Stomach smooth muscle (tissue), 2 donors: Measurements from ENCODE around the gene NUMA1.

Experiments
- H3K27ac ChIP-seq: one replicate; pipeline ENCODE4 v1.7.0; 2013; ENCODE audit warnings: mild to moderate bottlenecking, low read length, inconsistent platforms
- H3K27me3 ChIP-seq, 2 donors: one replicate each; pipeline ENCODE4 v1.7.0; 2013; ENCODE audit warnings: low read length in 2 of 2; ENCODE audit not compliant: insufficient read depth in 2 of 2, control insufficient read depth in 1 of 2
- H3K36me3 ChIP-seq, 2 donors: one replicate each; pipeline ENCODE4 v1.7.0; 2013; ENCODE audit warnings: low read length in 2 of 2; ENCODE audit not compliant: control insufficient read depth in 2 of 2, insufficient read depth in 2 of 2
- H3K4me1 ChIP-seq: one replicate; pipeline ENCODE4 v1.7.0; 2013; ENCODE audit warnings: low read length; ENCODE audit not compliant: control insufficient read depth, insufficient read depth
- H3K4me3 ChIP-seq, 2 donors: one replicate each; pipeline ENCODE4 v1.7.0; 2013; ENCODE audit warnings: low read length in 2 of 2
- H3K9ac ChIP-seq, 2 donors: one replicate each; pipeline ENCODE4 v1.7.0; 2013; ENCODE audit warnings: low read length in 2 of 2, mild to moderate bottlenecking in 1 of 2
- H3K9me3 ChIP-seq, 2 donors: one replicate each; pipeline ENCODE4 v1.7.0; 2013; ENCODE audit warnings: low read length in 2 of 2; ENCODE audit not compliant: control insufficient read depth in 2 of 2
- donor health status: healthy.
- donor health status: Pancreatic carcinoma.

The NUMA1 gene

GRCh38 chr11:71999362-71999761 is 81.0 kb downstream of the NUMA1 start:
- H3K9ac ChIP-seq = peak overlapping the region; percentile 36 to 47
- H3K27ac ChIP-seq = peak overlapping the region; percentile 73
- H3K36me3 ChIP-seq = peaks cover 25 to 28% of the 10 kb centered on the region in 2 donors
- H3K4me3 ChIP-seq = peak overlapping the region; percentile 54 to 58
- H3K27me3 ChIP-seq = no peaks in the 10 kb centered on the region
- no peaks in the 10 kb centered on the region for H3K9me3 ChIP-seq
- H3K4me1 ChIP-seq = peaks cover 23% of the 10 kb centered on the region

GRCh38 chr11:71998649-71999310 is 81.6 kb downstream of the NUMA1 start, which contains the start of gene IL18BP:
Gene IL18BP, plus strand, starts transcription at chr11:71998909. Its CDS starts 1,076 bp downstream, at chr11:71999985.
- no peaks in the 10 kb centered on the region for H3K9me3 ChIP-seq
- peak within 1 kb of the TSS; percentile 54 to 58 for H3K4me3 ChIP-seq
- peak within 1 kb of the TSS; percentile 73 for H3K27ac ChIP-seq
- peaks cover 19 to 22% of the 10 kb centered on the region in 2 donors for H3K36me3 ChIP-seq
- H3K9ac ChIP-seq = peak within 1 kb of the TSS; percentile 36 to 47
- peaks cover 23% of the 10 kb centered on the region for H3K4me1 ChIP-seq
- H3K27me3 ChIP-seq = no peaks in the 10 kb centered on the region

GRCh38 chr11:71998061-71998460 is 82.3 kb downstream of the NUMA1 start:
- H3K27me3 ChIP-seq = no peaks in the 10 kb centered on the region
- no peak overlapping the region for H3K9ac ChIP-seq
- no peak overlapping the region for H3K27ac ChIP-seq
- peaks cover 23% of the 10 kb centered on the region for H3K4me1 ChIP-seq
- peaks cover 12 to 16% of the 10 kb centered on the region in 2 donors for H3K36me3 ChIP-seq
- no peaks in the 10 kb centered on the region for H3K9me3 ChIP-seq
- no peak overlapping the region for H3K4me3 ChIP-seq

- H3K36me3 ChIP-seq = peaks cover 8 to 12% of the 10 kb centered on the region in 2 donors
- H3K4me3 ChIP-seq = no peak overlapping the region
- H3K27ac ChIP-seq = no peak overlapping the region
- H3K9ac ChIP-seq = no peak overlapping the region
- H3K27me3 ChIP-seq = no peaks in the 10 kb centered on the region
- no peaks in the 10 kb centered on the region for H3K9me3 ChIP-seq
- H3K4me1 ChIP-seq = peaks cover 23% of the 10 kb centered on the region
These were observed 82.7 kb downstream of the NUMA1 start for GRCh38 chr11:71997594-71997993.

GRCh38 chr11:71996946-71997345 is 83.4 kb downstream of the NUMA1 start:
- H3K4me1 ChIP-seq = peaks cover 23% of the 10 kb centered on the region
- H3K27ac ChIP-seq = no peak overlapping the region
- H3K36me3 ChIP-seq = peaks cover 3 to 7% of the 10 kb centered on the region in 2 donors
- H3K27me3 ChIP-seq = no peaks in the 10 kb centered on the region
- H3K9me3 ChIP-seq = no peaks in the 10 kb centered on the region
- H3K9ac ChIP-seq = no peak overlapping the region
- no peak overlapping the region for H3K4me3 ChIP-seq

GRCh38 chr11:71996517-71996916 is 83.8 kb downstream of the NUMA1 start:
- Histone ChIP-seq H3K9me3 (no peaks in the 10 kb centered on the region), H3K27ac (no peak overlapping the region), H3K4me3 (no peak overlapping the region), H3K9ac (no peak overlapping the region), H3K36me3 (peaks cover under 1 to 4% of the 10 kb centered on the region in 2 donors), H3K4me1 (peaks cover 23% of the 10 kb centered on the region), H3K27me3 (no peaks in the 10 kb centered on the region)

- Histone ChIP-seq H3K9ac (no peak overlapping the region), H3K27ac (no peak overlapping the region), H3K9me3 (no peaks in the 10 kb centered on the region)
These were observed 84.5 kb downstream of the NUMA1 start for GRCh38 chr11:71995726-71996291.

GRCh38 chr11:71994786-71995185 is 85.6 kb downstream of the NUMA1 start:
- H3K27ac ChIP-seq = no peak overlapping the region
- peaks cover 9% of the 10 kb centered on the region for H3K4me1 ChIP-seq
- no peaks in the 10 kb centered on the region for H3K27me3 ChIP-seq
- H3K4me3 ChIP-seq = no peak overlapping the region
- peaks cover 5 to 8% of the 10 kb centered on the region in 2 donors for H3K36me3 ChIP-seq
- no peak overlapping the region for H3K9ac ChIP-seq
- H3K9me3 ChIP-seq = no peaks in the 10 kb centered on the region

More at GRCh38 chr11:71995726-71996291, 84.5 kb downstream of the NUMA1 start:
- peaks cover 3 to 4% of the 10 kb centered on the region in 2 donors for H3K36me3 ChIP-seq
- H3K4me3 ChIP-seq = no peak overlapping the region
- no peaks in the 10 kb centered on the region for H3K27me3 ChIP-seq
- peaks cover 20% of the 10 kb centered on the region for H3K4me1 ChIP-seq

- Histone ChIP-seq H3K9ac (no peak overlapping the region), H3K4me1 (peaks cover 14% of the 10 kb centered on the region), H3K27ac (no peak overlapping the region), H3K4me3 (no peak overlapping the region), H3K9me3 (no peaks in the 10 kb centered on the region), H3K27me3 (no peaks in the 10 kb centered on the region), H3K36me3 (peaks cover 5 to 8% of the 10 kb centered on the region in 2 donors)
These were observed 88.1 kb downstream of the NUMA1 start for GRCh38 chr11:71992136-71992730.

- Histone ChIP-seq H3K27me3 (no peaks in the 10 kb centered on the region), H3K36me3 (peaks cover 5 to 8% of the 10 kb centered on the region in 2 donors), H3K4me3 (no peak overlapping the region), H3K4me1 (peaks cover 18% of the 10 kb centered on the region), H3K9me3 (no peaks in the 10 kb centered on the region), H3K27ac (no peak overlapping the region), H3K9ac (no peak overlapping the region)
These were observed 88.8 kb downstream of the NUMA1 start for GRCh38 chr11:71991494-71991893.
